Measurements from ENCODE around the gene ALOX12B.
A peak's percentile ranks its signal among the peaks of the same experiment; 100 is the strongest.
"Not testable (repeated sequence)": the region's sequence is repeated elsewhere in the genome, so short reads cannot be mapped to it uniquely, and the experiment has no call there.

Gene ALOX12B

GRCh38 chr17:8082292-8082691, 5.2 kb downstream of the ALOX12B start:
- DNase-seq (ENCODE audit: low spot score): no peak

- DNase-seq (ENCODE audit: low spot score): no peak
These were observed 5.6 kb downstream of the ALOX12B start for GRCh38 chr17:8081876-8082275.

- no peak for DNase-seq (ENCODE audit: low spot score)
These were observed 6.7 kb downstream of the ALOX12B start for GRCh38 chr17:8080799-8081219.

- no peak for DNase-seq (ENCODE audit: low spot score)
These were observed 7.2 kb downstream of the ALOX12B start for GRCh38 chr17:8080208-8080798.

- peak; percentile 96 for DNase-seq (ENCODE audit: low spot score)
These were observed 8.0 kb downstream of the ALOX12B start for GRCh38 chr17:8079291-8080207.

- not testable (repeated sequence) for DNase-seq (ENCODE audit: low spot score)
These were observed 9.6 kb downstream of the ALOX12B start for GRCh38 chr17:8077939-8078338.

GRCh38 chr17:8076502-8077266, 10.8 kb downstream of the ALOX12B start:
- DNase-seq (ENCODE audit: low spot score): no peak

GRCh38 chr17:8075574-8076342, 11.8 kb downstream of the ALOX12B start:
- no peak for DNase-seq (ENCODE audit: low spot score)

- DNase-seq (ENCODE audit: low spot score): no peak
These were observed 12.4 kb downstream of the ALOX12B start for GRCh38 chr17:8075081-8075480.

GRCh38 chr17:8074554-8074953, 13.0 kb downstream of the ALOX12B start:
- no peak for DNase-seq (ENCODE audit: low spot score)

GRCh38 chr17:8073627-8074484, 13.7 kb downstream of the ALOX12B start:
- peak; percentile 90 for DNase-seq (ENCODE audit: low spot score)

GRCh38 chr17:8072729-8073461, 14.6 kb downstream of the ALOX12B start:
- DNase-seq (ENCODE audit: low spot score): no peak

GRCh38 chr17:8072341-8072728, 15.2 kb downstream of the ALOX12B start:
- peak; percentile 70 for DNase-seq (ENCODE audit: low spot score)

- no peak for DNase-seq (ENCODE audit: low spot score)
These were observed 16.0 kb downstream of the ALOX12B start for GRCh38 chr17:8071496-8071895.

GRCh38 chr17:8069587-8069860, 18.0 kb downstream of the ALOX12B start:
- DNase-seq (ENCODE audit: low spot score): no peak

GRCh38 chr17:8068736-8069586, 18.6 kb downstream of the ALOX12B start:
- no peak for DNase-seq (ENCODE audit: low spot score)

- no peak for DNase-seq (ENCODE audit: low spot score)
These were observed 19.7 kb downstream of the ALOX12B start for GRCh38 chr17:8067806-8068205.

- no peak for DNase-seq (ENCODE audit: low spot score)
These were observed 20.4 kb downstream of the ALOX12B start for GRCh38 chr17:8066841-8067775.
